Bronchial epithelial cell (primary cell): ENCODE data around the gene RELCH. TPM values are rescaled to one million over a fixed set of nuclear protein-coding genes. Genes with fewer than 3 reads are reported as not detected.

Source experiments
- DNase-seq: peaks from one replicate; pipeline ENCODE4 v3.0.0-alpha.2; 2010; ENCODE audit warnings: low read depth
- FAIRE-seq: peaks from 2 replicates; lab custom pipeline; 2011; peaks lifted over from hg19 to GRCh38; lab: Jason Lieb, UNC
- H3K27me3 ChIP-seq: 2 replicates; pipeline ENCODE4 v1.5.1; 2011; ENCODE audit warnings: low read length; ENCODE audit not compliant: control insufficient read depth, insufficient read depth
- H3K36me3 ChIP-seq: 2 replicates; pipeline ENCODE4 v1.5.1; 2011; ENCODE audit warnings: low read length; ENCODE audit not compliant: control insufficient read depth, insufficient read depth
- H3K4me3 ChIP-seq: 2 replicates; pipeline ENCODE4 v1.5.1; 2011; ENCODE audit warnings: mild to moderate bottlenecking, low read depth, low read length, control low read depth
- CTCF ChIP-seq: IDR thresholded peaks from 2 replicates; pipeline ENCODE4 v1.5.1; 2011; ENCODE audit warnings: mild to moderate bottlenecking, moderate library complexity, low read length, control low read depth, inconsistent platforms; ENCODE audit not compliant: insufficient read depth, severe bottlenecking
- total RNA-seq: library from RNA; depleted of rRNA; stranded (reverse); fragments of >200 nt; gene quantifications from 2 replicates; pipeline ENCODE4 v1.2.1, GENCODE V29; 2014

The RELCH gene
- total RNA-seq, 1 donor from 2014 or later: 29.5 TPM

GRCh38 chr18:62196980-62197379, 9.9 kb downstream of the RELCH start:
- DNase-seq: no peak
- Histone ChIP-seq H3K27me3 (no peaks in the 10 kb centered on the region), H3K4me3 (no peak overlapping the region), H3K36me3 (no peaks in the 10 kb centered on the region)
- no peak for TF ChIP-seq CTCF
- no peak for FAIRE-seq

- Histone ChIP-seq H3K27me3 (no peaks in the 10 kb centered on the region), H3K4me3 (no peak overlapping the region), H3K36me3 (no peaks in the 10 kb centered on the region)
- no peak for TF ChIP-seq CTCF
- DNase-seq (peak; percentile 91), FAIRE-seq (peak; percentile 92)
These were observed 11.2 kb downstream of the RELCH start for GRCh38 chr18:62198259-62198658.

- peak; percentile 28 for DNase-seq
- H3K36me3 ChIP-seq: no peaks in the 10 kb centered on the region
- TF ChIP-seq CTCF: no peak
- no peak overlapping the region for H3K4me3 ChIP-seq
- H3K27me3 ChIP-seq: no peaks in the 10 kb centered on the region
- no peak for FAIRE-seq
These were observed 12.6 kb downstream of the RELCH start for GRCh38 chr18:62199629-62200028.

- no peaks in the 10 kb centered on the region for H3K27me3 ChIP-seq
- no peak for TF ChIP-seq CTCF
- H3K36me3 ChIP-seq: no peaks in the 10 kb centered on the region
- H3K4me3 ChIP-seq: no peak overlapping the region
- FAIRE-seq: no peak
- DNase-seq: peak; percentile 43
These were observed 13.3 kb downstream of the RELCH start for GRCh38 chr18:62200121-62200914.

- FAIRE-seq (no peak), DNase-seq (peak; percentile 91)
- no peak overlapping the region for H3K4me3 ChIP-seq
- no peak for TF ChIP-seq CTCF
- no peaks in the 10 kb centered on the region for H3K27me3 ChIP-seq
- H3K36me3 ChIP-seq: no peaks in the 10 kb centered on the region
These were observed 14.8 kb downstream of the RELCH start for GRCh38 chr18:62201870-62202269.
